ENCODE data around the gene CYBC1.

The CYBC1 gene

GRCh38 chr17:82477934-82478333 is 27.4 kb upstream of the CYBC1 start:
- H3K4me3 ChIP-seq (ENCODE audit: low read length) = no peak overlapping the region
- TF ChIP-seq CTCF (conservative IDR thresholded peaks at IDR 0.05; ENCODE audit: low read depth, low read length) = no peak
- DNase-seq (ENCODE audit: low read depth) = no peak

GRCh38 chr17:82475458-82475857 is 24.9 kb upstream of the CYBC1 start:
- H3K4me3 ChIP-seq (ENCODE audit: low read length) = no peak overlapping the region
- no peak for TF ChIP-seq CTCF (conservative IDR thresholded peaks at IDR 0.05; ENCODE audit: low read depth, low read length)
- no peak for DNase-seq (ENCODE audit: low read depth)

- no peak for TF ChIP-seq CTCF (conservative IDR thresholded peaks at IDR 0.05; ENCODE audit: low read depth, low read length)
- H3K4me3 ChIP-seq (ENCODE audit: low read length) = no peak overlapping the region
- DNase-seq (ENCODE audit: low read depth) = no peak
These were observed 23.9 kb upstream of the CYBC1 start for GRCh38 chr17:82474223-82475010.

- no peak for TF ChIP-seq CTCF (conservative IDR thresholded peaks at IDR 0.05; ENCODE audit: low read depth, low read length)
- no peak for DNase-seq (ENCODE audit: low read depth)
- H3K4me3 ChIP-seq (ENCODE audit: low read length) = no peak overlapping the region
These were observed 19.5 kb upstream of the CYBC1 start for GRCh38 chr17:82470065-82470464.

- no peak for TF ChIP-seq CTCF (conservative IDR thresholded peaks at IDR 0.05; ENCODE audit: low read depth, low read length)
- no peak for DNase-seq (ENCODE audit: low read depth)
- no peak overlapping the region for H3K4me3 ChIP-seq (ENCODE audit: low read length)
These were observed 18.1 kb upstream of the CYBC1 start for GRCh38 chr17:82468692-82469091.

GRCh38 chr17:82465023-82465603 is 14.6 kb upstream of the CYBC1 start:
- TF ChIP-seq CTCF (conservative IDR thresholded peaks at IDR 0.05; ENCODE audit: low read depth, low read length) = no peak
- no peak for DNase-seq (ENCODE audit: low read depth)
- no peak overlapping the region for H3K4me3 ChIP-seq (ENCODE audit: low read length)

GRCh38 chr17:82464567-82464929 is 14.0 kb upstream of the CYBC1 start:
- H3K4me3 ChIP-seq (ENCODE audit: low read length) = no peak overlapping the region
- no peak for TF ChIP-seq CTCF (conservative IDR thresholded peaks at IDR 0.05; ENCODE audit: low read depth, low read length)
- no peak for DNase-seq (ENCODE audit: low read depth)

Data from retinal pigment epithelial cell (primary cell).